ENCODE results near the gene SERINC5.

GRCh38 chr5:80150731-80151130, 105.1 kb downstream of the SERINC5 start:
- TF ChIP-seq EZH2 (IDR thresholded peaks at IDR 0.05; ENCODE audit: insufficient read depth, poor library complexity, severe bottlenecking) (no peak), EZH2phosphoT487 (IDR thresholded peaks at IDR 0.05; ENCODE audit: insufficient read depth, low read depth) (no peak)
